H1 (cell line): ENCODE data around the gene TAF15.

Experiments used
- CHD2 ChIP-seq: IDR thresholded peaks from 2 replicates; pipeline ENCODE4 v1.6.1; 2012; ENCODE audit warnings: low read length, improper control_type of control experiment
- EP300 ChIP-seq, 2 experiments: IDR thresholded peaks; 1 replicate in 1 of 2; 2 replicates in 1 of 2; pipeline ENCODE4 v1.6.1; 2011 to 2012; ENCODE audit warnings: low read depth in 2 of 2, low read length in 2 of 2, mild to moderate bottlenecking in 2 of 2, borderline replicate concordance in 1 of 2, inconsistent platforms in 1 of 2, moderate library complexity in 1 of 2
- EZH2 ChIP-seq: fragments of 200-600 bp; sonication (generic); IDR thresholded peaks from 2 replicates; pipeline ENCODE4 v1.7.1; 2012; ENCODE audit warnings: low read depth, mild to moderate bottlenecking, moderate library complexity, low read length, inconsistent platforms; ENCODE audit not compliant: severe bottlenecking
- ZNF274 ChIP-seq: IDR thresholded peaks from 2 replicates; pipeline ENCODE4 v1.7.0; 2012; ENCODE audit warnings: low read length, borderline replicate concordance; ENCODE audit errors: extremely low read depth
- TF ChIP-seq, protein P1 (sequence below), 3 experiments: IDR thresholded peaks; 1 replicate in 2 of 3; 2 replicates in 1 of 3; pipeline versions ENCODE4 v1.5.1 to v1.6.1; 2011; ENCODE audit warnings: low read length in 3 of 3, mild to moderate bottlenecking in 3 of 3, inconsistent platforms in 2 of 3, low read depth in 1 of 3, moderate library complexity in 1 of 3; ENCODE audit not compliant: insufficient read depth in 1 of 3; ENCODE audit errors: control extremely low read depth in 1 of 3

DNA sequence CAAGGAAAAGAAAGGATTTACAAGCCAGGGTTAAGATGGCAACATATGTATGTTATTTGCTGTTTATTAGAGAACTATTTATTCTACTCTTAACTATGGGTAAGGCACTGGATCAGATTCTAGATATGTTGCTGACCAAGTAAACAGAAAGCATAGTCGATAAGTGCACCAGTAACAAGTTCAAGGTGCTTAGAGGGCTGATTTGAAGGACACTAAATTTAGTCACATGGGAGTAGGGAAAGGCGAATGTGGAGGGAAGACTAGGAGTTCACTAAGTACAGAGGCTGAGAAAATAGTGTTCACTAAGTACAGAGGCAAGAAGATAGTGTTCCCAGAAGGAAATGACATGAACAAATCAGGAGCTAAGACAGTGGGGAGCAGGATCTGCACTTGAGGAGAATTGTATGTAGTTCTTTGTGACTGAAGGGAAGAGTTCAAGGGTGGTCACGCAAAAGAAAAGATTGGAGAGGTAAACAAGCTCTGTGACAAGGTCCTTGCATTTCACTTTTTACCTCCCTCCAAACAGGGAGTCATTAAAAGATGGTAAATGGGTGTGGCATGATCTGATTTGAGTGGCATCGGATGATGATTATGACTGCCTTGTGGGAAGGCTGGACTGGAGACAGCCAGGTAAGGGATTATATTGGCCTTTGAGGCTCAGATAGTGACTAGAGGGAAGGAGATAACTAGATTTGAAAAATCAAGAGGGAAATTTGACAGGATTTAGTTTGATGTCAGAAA is 38.5 kb downstream of the TAF15 start:
- no peak for TF ChIP-seq EZH2
- TF ChIP-seq CHD2 = no peak
- TF ChIP-seq, protein P1, sequence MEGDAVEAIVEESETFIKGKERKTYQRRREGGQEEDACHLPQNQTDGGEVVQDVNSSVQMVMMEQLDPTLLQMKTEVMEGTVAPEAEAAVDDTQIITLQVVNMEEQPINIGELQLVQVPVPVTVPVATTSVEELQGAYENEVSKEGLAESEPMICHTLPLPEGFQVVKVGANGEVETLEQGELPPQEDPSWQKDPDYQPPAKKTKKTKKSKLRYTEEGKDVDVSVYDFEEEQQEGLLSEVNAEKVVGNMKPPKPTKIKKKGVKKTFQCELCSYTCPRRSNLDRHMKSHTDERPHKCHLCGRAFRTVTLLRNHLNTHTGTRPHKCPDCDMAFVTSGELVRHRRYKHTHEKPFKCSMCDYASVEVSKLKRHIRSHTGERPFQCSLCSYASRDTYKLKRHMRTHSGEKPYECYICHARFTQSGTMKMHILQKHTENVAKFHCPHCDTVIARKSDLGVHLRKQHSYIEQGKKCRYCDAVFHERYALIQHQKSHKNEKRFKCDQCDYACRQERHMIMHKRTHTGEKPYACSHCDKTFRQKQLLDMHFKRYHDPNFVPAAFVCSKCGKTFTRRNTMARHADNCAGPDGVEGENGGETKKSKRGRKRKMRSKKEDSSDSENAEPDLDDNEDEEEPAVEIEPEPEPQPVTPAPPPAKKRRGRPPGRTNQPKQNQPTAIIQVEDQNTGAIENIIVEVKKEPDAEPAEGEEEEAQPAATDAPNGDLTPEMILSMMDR (IDR thresholded peaks at IDR 0.05; ENCODE audit: control extremely low read depth in 1 of 3, insufficient read depth in 1 of 3, low read depth in 1 of 3, low read length in 3 of 3) = no peak
- TF ChIP-seq ZNF274 = no peak
- TF ChIP-seq EP300 (IDR thresholded peaks at IDR 0.05; ENCODE audit: borderline replicate concordance in 1 of 2, low read depth in 2 of 2, low read length in 2 of 2) = no peak
